H9 (cell line): ENCODE measurements around the gene RPL21. TPM values are rescaled to one million over a fixed set of nuclear protein-coding genes. Genes with fewer than 3 reads are reported as not detected.

Experiments
- DNase-seq: peaks from one replicate; pipeline ENCODE4 v3.0.0-alpha.2; 2017
- H2AFZ ChIP-seq: one replicate; pipeline ENCODE4 v1.6.1; 2013; ENCODE audit warnings: mild to moderate bottlenecking, low read length, control low read depth, moderate library complexity
- H2AK5ac ChIP-seq: 2 replicates; pipeline ENCODE4 v1.6.1; 2013; ENCODE audit warnings: low read length, control low read depth, mixed read lengths; ENCODE audit not compliant: insufficient read length
- H2BK120ac ChIP-seq: one replicate; pipeline ENCODE4 v1.6.1; 2013; ENCODE audit warnings: low read depth, mild to moderate bottlenecking, low read length, control low read depth, inconsistent platforms; ENCODE audit not compliant: poor library complexity, severe bottlenecking
- H2BK12ac ChIP-seq: 2 replicates; pipeline ENCODE4 v1.6.1; 2013; ENCODE audit warnings: low read length, control low read depth, mixed read lengths, low read depth; ENCODE audit not compliant: insufficient read length
- H2BK15ac ChIP-seq: 2 replicates; pipeline ENCODE4 v1.6.1; 2013; ENCODE audit warnings: low read depth, low read length, control low read depth
- H2BK20ac ChIP-seq: one replicate; pipeline ENCODE4 v1.6.1; 2013; ENCODE audit warnings: low read depth, mild to moderate bottlenecking, low read length, control low read depth, inconsistent platforms; ENCODE audit not compliant: poor library complexity, severe bottlenecking
- H2BK5ac ChIP-seq: 2 replicates; pipeline ENCODE4 v1.6.1; 2013; ENCODE audit warnings: low read length, control low read depth, mixed read lengths; ENCODE audit not compliant: insufficient read length
- H3K14ac ChIP-seq: 2 replicates; pipeline ENCODE4 v1.6.1; 2013; ENCODE audit warnings: low read length, control low read depth; ENCODE audit not compliant: insufficient read depth
- H3K18ac ChIP-seq: 2 replicates; pipeline ENCODE4 v1.6.1; 2013; ENCODE audit warnings: low read depth, mild to moderate bottlenecking, mixed read lengths, low read length, control low read depth; ENCODE audit not compliant: insufficient read length
- H3K23ac ChIP-seq: 2 replicates; pipeline ENCODE4 v1.6.1; 2013; ENCODE audit warnings: low read length, control low read depth, mixed read lengths, low read depth; ENCODE audit not compliant: insufficient read length
- H3K23me2 ChIP-seq: 2 replicates; pipeline ENCODE4 v1.6.1; 2013; ENCODE audit warnings: low read depth, mild to moderate bottlenecking, mixed read lengths, low read length, control low read depth; ENCODE audit not compliant: insufficient read length, poor library complexity, severe bottlenecking
- H3K27ac ChIP-seq: 2 replicates; pipeline ENCODE4 v1.5.1; 2013; ENCODE audit warnings: low read length, control low read depth, mixed read lengths, low read depth; ENCODE audit not compliant: insufficient read length
- H3K27me3 ChIP-seq: 2 replicates; pipeline ENCODE4 v1.6.1; 2013; ENCODE audit warnings: low read length, control low read depth, inconsistent platforms; ENCODE audit not compliant: insufficient read depth
- H3K4ac ChIP-seq: 2 replicates; pipeline ENCODE4 v1.6.1; 2013; ENCODE audit warnings: low read depth, mild to moderate bottlenecking, control low read depth, inconsistent platforms, low read length, moderate library complexity
- H3K4me1 ChIP-seq: 2 replicates; pipeline ENCODE4 v1.6.1; 2013; ENCODE audit warnings: low read length, control low read depth, inconsistent platforms; ENCODE audit not compliant: insufficient read depth
- H3K4me2 ChIP-seq: 2 replicates; pipeline ENCODE4 v1.6.1; 2013; ENCODE audit warnings: low read length, control low read depth, mixed read lengths; ENCODE audit not compliant: insufficient read length, insufficient read depth
- H3K56ac ChIP-seq: 2 replicates; pipeline ENCODE4 v1.6.1; 2013; ENCODE audit warnings: low read depth, mild to moderate bottlenecking, mixed read lengths, low read length, control low read depth; ENCODE audit not compliant: insufficient read length
- H3K79me1 ChIP-seq: 2 replicates; pipeline ENCODE4 v1.6.1; 2013; ENCODE audit warnings: low read depth, mild to moderate bottlenecking, moderate library complexity, low read length, control low read depth, inconsistent platforms; ENCODE audit not compliant: insufficient read depth, poor library complexity, severe bottlenecking
- H3K79me2 ChIP-seq: 2 replicates; pipeline ENCODE4 v1.6.1; 2013; ENCODE audit warnings: low read length, control low read depth, inconsistent platforms; ENCODE audit not compliant: insufficient read depth
- H3K9ac ChIP-seq: 2 replicates; pipeline ENCODE4 v1.6.1; 2013; ENCODE audit warnings: low read length, control low read depth, mixed read lengths; ENCODE audit not compliant: insufficient read length; ENCODE audit errors: extremely low read depth
- H3K9me3 ChIP-seq: one replicate; pipeline ENCODE4 v1.6.1; 2013; ENCODE audit warnings: low read depth, low read length, inconsistent platforms; ENCODE audit not compliant: control insufficient read depth
- H3T11ph ChIP-seq: one replicate; pipeline ENCODE4 v1.6.1; 2013; ENCODE audit warnings: mild to moderate bottlenecking, low read length, control low read depth, inconsistent platforms
- H4K20me1 ChIP-seq: one replicate; pipeline ENCODE4 v1.6.1; 2013; ENCODE audit not compliant: control insufficient read depth, insufficient read length, insufficient read depth
- H4K5ac ChIP-seq: 2 replicates; pipeline ENCODE4 v1.6.1; 2013; ENCODE audit warnings: low read depth, mild to moderate bottlenecking, mixed read lengths, low read length, control low read depth; ENCODE audit not compliant: insufficient read length
- H4K8ac ChIP-seq: replicated peaks from 2 replicates; pipeline ENCODE4 v1.6.1; 2013; ENCODE audit warnings: low read length, control low read depth, mixed read lengths, low read depth; ENCODE audit not compliant: insufficient read length
- H4K91ac ChIP-seq: 2 replicates; pipeline ENCODE4 v1.6.1; 2013; ENCODE audit warnings: low read depth, mild to moderate bottlenecking, moderate library complexity, mixed read lengths, low read length, control low read depth; ENCODE audit not compliant: insufficient read length
- H3K27ac Mint-ChIP-seq, 3 experiments: 2 replicates in 2 of 3; 3 replicates in 1 of 3; pipeline ENCODE4 v1.8.0; 2020 to 2021; ENCODE audit warnings: mixed read lengths in 3 of 3, mild to moderate bottlenecking in 1 of 3, moderate library complexity in 1 of 3
- H3K27me3 Mint-ChIP-seq: 2 replicates; pipeline ENCODE4 v1.8.0; 2021; ENCODE audit warnings: low read depth, mild to moderate bottlenecking, moderate library complexity, mixed read lengths
- H3K36me3 Mint-ChIP-seq, 3 experiments: 2 replicates in 2 of 3; 3 replicates in 1 of 3; pipeline ENCODE4 v1.8.0; 2020 to 2021; ENCODE audit warnings: low read depth in 3 of 3, mixed read lengths in 3 of 3; ENCODE audit not compliant: insufficient read depth in 1 of 3
- H3K4me1 Mint-ChIP-seq, 2 experiments: 2 replicates each; pipeline ENCODE4 v1.8.0; 2020; ENCODE audit warnings: mixed read lengths in 2 of 2
- H3K4me3 Mint-ChIP-seq, 2 experiments: 2 replicates in 1 of 2; 3 replicates in 1 of 2; pipeline ENCODE4 v1.8.0; 2020 to 2021; ENCODE audit warnings: mild to moderate bottlenecking in 2 of 2, mixed read lengths in 2 of 2, moderate library complexity in 1 of 2
- H3K9me3 Mint-ChIP-seq, 2 experiments: 2 replicates in 1 of 2; 3 replicates in 1 of 2; pipeline ENCODE4 v1.8.0; 2020; ENCODE audit warnings: mild to moderate bottlenecking in 2 of 2, mixed read lengths in 2 of 2, moderate library complexity in 1 of 2
- WGBS: extraction: QIAGEN DNeasy Blood & Tissue Kit; methylation state at CpG from one replicate; pipeline ENCODE4 v1.1.7; 2013; ENCODE audit warnings: missing lambda C conversion rate, low lambda C conversion rate, mixed read lengths; ENCODE audit not compliant: insufficient read length; ENCODE audit errors: extremely low coverage; 5-methylcytosine and 5-hydroxymethylcytosine counted together
- total RNA-seq: library from RNA; stranded (reverse); gene quantifications from 2 replicates; pipeline ENCODE4 v1.2.1, GENCODE V29; 2021
- TF ChIP-seq, protein P1 (sequence below): fragments of 200-600 bp; sonication (generic); conservative IDR thresholded peaks from 3 replicates; pipeline ENCODE4 v1.8.0; 2021; ENCODE audit warnings: antibody characterized with exemption, mild to moderate bottlenecking

Gene RPL21
- total RNA-seq, 1 experiment from 2014 or later, result 1,099 TPM

- peaks cover 30 to 61% (median 40%) of the 10 kb centered on the region in 3 experiments for H3K36me3 Mint-ChIP-seq
These were observed 7.5 kb downstream of the RPL21 start for GRCh38 chr13:27258637-27259386.

More at GRCh38 chr13:27258637-27259386, 7.5 kb downstream of the RPL21 start:
- TF ChIP-seq, protein P1, sequence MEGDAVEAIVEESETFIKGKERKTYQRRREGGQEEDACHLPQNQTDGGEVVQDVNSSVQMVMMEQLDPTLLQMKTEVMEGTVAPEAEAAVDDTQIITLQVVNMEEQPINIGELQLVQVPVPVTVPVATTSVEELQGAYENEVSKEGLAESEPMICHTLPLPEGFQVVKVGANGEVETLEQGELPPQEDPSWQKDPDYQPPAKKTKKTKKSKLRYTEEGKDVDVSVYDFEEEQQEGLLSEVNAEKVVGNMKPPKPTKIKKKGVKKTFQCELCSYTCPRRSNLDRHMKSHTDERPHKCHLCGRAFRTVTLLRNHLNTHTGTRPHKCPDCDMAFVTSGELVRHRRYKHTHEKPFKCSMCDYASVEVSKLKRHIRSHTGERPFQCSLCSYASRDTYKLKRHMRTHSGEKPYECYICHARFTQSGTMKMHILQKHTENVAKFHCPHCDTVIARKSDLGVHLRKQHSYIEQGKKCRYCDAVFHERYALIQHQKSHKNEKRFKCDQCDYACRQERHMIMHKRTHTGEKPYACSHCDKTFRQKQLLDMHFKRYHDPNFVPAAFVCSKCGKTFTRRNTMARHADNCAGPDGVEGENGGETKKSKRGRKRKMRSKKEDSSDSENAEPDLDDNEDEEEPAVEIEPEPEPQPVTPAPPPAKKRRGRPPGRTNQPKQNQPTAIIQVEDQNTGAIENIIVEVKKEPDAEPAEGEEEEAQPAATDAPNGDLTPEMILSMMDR, result no peak
- H3K79me2 ChIP-seq, result no peaks in the 10 kb centered on the region; the same call in 1 of the 2 replicates
- peaks cover 6% of the 10 kb centered on the region; the same call in 1 of the 2 replicates for H3K4me1 ChIP-seq
- H2AK5ac ChIP-seq, result no peak overlapping the region
- DNase-seq, result no peak
- H3K9ac ChIP-seq, result no peak overlapping the region
- peak overlapping the region; percentile 65 for H3K27ac ChIP-seq
- no peaks in the 10 kb centered on the region for H3K9me3 ChIP-seq
- H3K23me2 ChIP-seq, result no peaks in the 10 kb centered on the region
- H3K56ac ChIP-seq, result no peak overlapping the region
- H3K23ac ChIP-seq, result no peak overlapping the region
- no peak overlapping the region for H3K18ac ChIP-seq
- H2BK15ac ChIP-seq, result no peak overlapping the region
- H3K79me1 ChIP-seq, result no peaks in the 10 kb centered on the region
- Mint-ChIP-seq H3K4me1 (peaks cover 24 to 29% of the 10 kb centered on the region in 2 experiments), H3K9me3 (no peaks in the 10 kb centered on the region), H3K27ac (peak overlapping the region in 1 of 3 experiments; percentile 76; a peak in 2 of 7 replicates), H3K4me3 (no peak overlapping the region; a peak in 1 of 5 replicates), H3K27me3 (no peaks in the 10 kb centered on the region; the same call in 1 of the 2 replicates)
- no peaks in the 10 kb centered on the region for H3K27me3 ChIP-seq
- WGBS, result no CpG with 5 or more reads among the region's 5 CpGs
- H4K5ac ChIP-seq, result no peak overlapping the region
- no peak overlapping the region for H3K14ac ChIP-seq
- H2AFZ ChIP-seq, result no peak overlapping the region
- no peak overlapping the region for H3K4me2 ChIP-seq
- no peaks in the 10 kb centered on the region for H4K20me1 ChIP-seq
- no peak overlapping the region for H3T11ph ChIP-seq
- H3K4ac ChIP-seq, result no peak overlapping the region
- H2BK120ac ChIP-seq, result no peak overlapping the region
- H2BK12ac ChIP-seq, result no peak overlapping the region
- H2BK20ac ChIP-seq, result no peak overlapping the region
- H2BK5ac ChIP-seq, result no peak overlapping the region
- no peak overlapping the region for H4K91ac ChIP-seq
- no peak overlapping the region for H4K8ac ChIP-seq
